ENCODE data around the gene MDK.

Gene MDK

GRCh38 chr11:46362156-46363030 lies 19.1 kb upstream of the MDK start:
- in situ Hi-C loops (cut with HindIII; ENCODE audit: low sequenced_read_pairs) = no loop called here
- no peak overlapping the region for H3K4me3 ChIP-seq (ENCODE audit: low read depth, low read length)
- TF ChIP-seq, protein P1, sequence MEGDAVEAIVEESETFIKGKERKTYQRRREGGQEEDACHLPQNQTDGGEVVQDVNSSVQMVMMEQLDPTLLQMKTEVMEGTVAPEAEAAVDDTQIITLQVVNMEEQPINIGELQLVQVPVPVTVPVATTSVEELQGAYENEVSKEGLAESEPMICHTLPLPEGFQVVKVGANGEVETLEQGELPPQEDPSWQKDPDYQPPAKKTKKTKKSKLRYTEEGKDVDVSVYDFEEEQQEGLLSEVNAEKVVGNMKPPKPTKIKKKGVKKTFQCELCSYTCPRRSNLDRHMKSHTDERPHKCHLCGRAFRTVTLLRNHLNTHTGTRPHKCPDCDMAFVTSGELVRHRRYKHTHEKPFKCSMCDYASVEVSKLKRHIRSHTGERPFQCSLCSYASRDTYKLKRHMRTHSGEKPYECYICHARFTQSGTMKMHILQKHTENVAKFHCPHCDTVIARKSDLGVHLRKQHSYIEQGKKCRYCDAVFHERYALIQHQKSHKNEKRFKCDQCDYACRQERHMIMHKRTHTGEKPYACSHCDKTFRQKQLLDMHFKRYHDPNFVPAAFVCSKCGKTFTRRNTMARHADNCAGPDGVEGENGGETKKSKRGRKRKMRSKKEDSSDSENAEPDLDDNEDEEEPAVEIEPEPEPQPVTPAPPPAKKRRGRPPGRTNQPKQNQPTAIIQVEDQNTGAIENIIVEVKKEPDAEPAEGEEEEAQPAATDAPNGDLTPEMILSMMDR (IDR thresholded peaks at IDR 0.05; ENCODE audit: low read depth, low read length) = no peak
- no peak for DNase-seq (ENCODE audit: low read depth, low spot score)

- peak; percentile 74 for DNase-seq (ENCODE audit: low read depth, low spot score)
- in situ Hi-C loops (cut with HindIII; ENCODE audit: low sequenced_read_pairs) = no loop called here
- TF ChIP-seq, protein P1 (IDR thresholded peaks at IDR 0.05; ENCODE audit: low read depth, low read length) = no peak
- H3K4me3 ChIP-seq (ENCODE audit: low read depth, low read length) = no peak overlapping the region
Measured at GRCh38 chr11:46363031-46363407, 18.4 kb upstream of the MDK start.

- in situ Hi-C loops (cut with HindIII; ENCODE audit: low sequenced_read_pairs) = no loop called here
Measured at GRCh38 chr11:46363455-46364005, 17.9 kb upstream of the MDK start.

DNA sequence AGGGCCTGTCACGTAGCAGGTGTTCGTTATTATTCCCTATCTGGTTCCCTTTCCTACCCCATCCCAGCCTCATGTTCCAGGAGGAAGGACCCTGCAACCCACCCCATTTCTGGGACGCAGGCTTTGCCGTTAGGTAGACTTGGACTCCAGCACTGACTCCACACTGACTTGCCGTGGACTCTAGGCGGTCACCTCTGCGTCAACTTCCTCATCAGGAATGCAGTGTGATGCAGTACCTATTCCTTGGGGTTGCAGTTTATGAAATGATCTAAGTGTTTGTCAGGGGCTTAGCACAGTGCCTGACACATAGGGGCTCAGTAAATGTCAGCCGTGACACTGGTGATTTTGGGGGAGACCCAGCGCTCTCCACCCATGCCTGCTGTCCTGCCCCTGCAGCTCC lies 17.4 kb upstream of the MDK start:
- TF ChIP-seq, protein P1 (IDR thresholded peaks at IDR 0.05; ENCODE audit: low read depth, low read length) = no peak
- no peak for DNase-seq (ENCODE audit: low read depth, low spot score)
- H3K4me3 ChIP-seq (ENCODE audit: low read depth, low read length) = no peak overlapping the region
- in situ Hi-C loops (cut with HindIII; ENCODE audit: low sequenced_read_pairs) = no loop called here

More at GRCh38 chr11:46363455-46364005, 17.9 kb upstream of the MDK start:
- no peak overlapping the region for H3K4me3 ChIP-seq (ENCODE audit: low read depth, low read length)
- peak; percentile 53 for DNase-seq (ENCODE audit: low read depth, low spot score)
- TF ChIP-seq, protein P1 (IDR thresholded peaks at IDR 0.05; ENCODE audit: low read depth, low read length) = peak; percentile 20

DNA sequence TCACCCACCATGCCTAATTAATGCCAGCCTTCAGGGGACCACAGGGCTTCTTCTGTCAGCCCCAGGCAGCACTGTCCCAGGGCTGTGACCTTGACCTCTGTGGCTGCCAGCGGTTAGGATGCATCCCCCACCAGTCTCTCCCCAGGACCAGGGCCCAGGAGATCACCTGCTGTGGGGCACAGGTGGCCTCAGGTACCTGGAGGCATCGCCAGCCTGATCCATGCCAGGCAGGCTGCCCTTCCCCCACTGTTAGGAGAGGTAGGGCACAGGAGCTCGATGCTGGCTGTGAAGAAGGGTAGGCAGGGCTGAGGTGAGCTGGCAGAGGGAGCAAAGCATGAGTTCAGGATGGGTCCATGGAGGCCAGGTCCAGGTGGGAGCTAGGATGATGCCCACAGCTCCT lies 16.7 kb upstream of the MDK start:
- no peak overlapping the region for H3K4me3 ChIP-seq (ENCODE audit: low read depth, low read length)
- in situ Hi-C loops (cut with HindIII; ENCODE audit: low sequenced_read_pairs) = no loop called here
- TF ChIP-seq, protein P1 (IDR thresholded peaks at IDR 0.05; ENCODE audit: low read depth, low read length) = no peak
- no peak for DNase-seq (ENCODE audit: low read depth, low spot score)

- in situ Hi-C loops (cut with HindIII; ENCODE audit: low sequenced_read_pairs) = no loop called here
- TF ChIP-seq, protein P1 (IDR thresholded peaks at IDR 0.05; ENCODE audit: low read depth, low read length) = no peak
- no peak overlapping the region for H3K4me3 ChIP-seq (ENCODE audit: low read depth, low read length)
- no peak for DNase-seq (ENCODE audit: low read depth, low spot score)
Measured at GRCh38 chr11:46366260-46366659, 15.2 kb upstream of the MDK start.

Data from astrocyte of the spinal cord (primary cell).